Adrenal gland (tissue), 5 donors: Measurements from ENCODE around the gene SEZ6.

ENCODE experiments used
- POLR2A ChIP-seq, 2 donors: fragments of 450-650 bp; IDR thresholded peaks; one replicate each; pipeline ENCODE4 v1.6.1; 2017; ENCODE audit warnings: antibody characterized with exemption in 2 of 2, mild to moderate bottlenecking in 2 of 2, moderate library complexity in 1 of 2
- TF ChIP-seq, protein P1 (sequence below), 6 experiments: fragments of 450-650 bp in 4 of 6; fragments of 200-600 bp in 2 of 6; sonication (generic) in 1 of 6; IDR thresholded peaks; 1 replicate in 5 of 6; 2 replicates in 1 of 6; pipeline versions ENCODE4 v1.5.1 to v1.8.0; 2016 to 2021; ENCODE audit warnings: antibody characterized with exemption in 6 of 6, mild to moderate bottlenecking in 2 of 6, moderate library complexity in 1 of 6
- donor health status: DM: no; HTN: no; CAD: no.

DNA sequence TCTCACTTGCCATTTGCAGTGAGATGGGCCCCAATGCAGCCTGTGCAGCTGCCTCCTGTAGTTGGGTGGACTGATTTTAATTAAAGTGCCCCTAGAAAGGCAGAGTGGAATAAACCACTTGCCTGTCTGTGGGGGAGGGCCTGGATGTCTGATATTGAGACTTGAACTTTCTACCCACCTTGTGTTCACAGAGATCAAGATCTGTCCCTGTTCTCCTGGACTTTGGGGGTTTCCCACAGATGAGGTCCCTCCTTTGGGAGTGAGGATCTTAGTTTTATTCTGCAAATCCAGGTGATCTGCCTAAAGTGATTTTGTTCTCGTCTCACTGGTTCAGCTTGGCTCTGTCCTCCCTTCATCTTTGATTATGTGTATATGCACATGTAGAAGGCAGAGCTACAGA lies 95.3 kb downstream of the SEZ6 start:
- TF ChIP-seq, protein P1, sequence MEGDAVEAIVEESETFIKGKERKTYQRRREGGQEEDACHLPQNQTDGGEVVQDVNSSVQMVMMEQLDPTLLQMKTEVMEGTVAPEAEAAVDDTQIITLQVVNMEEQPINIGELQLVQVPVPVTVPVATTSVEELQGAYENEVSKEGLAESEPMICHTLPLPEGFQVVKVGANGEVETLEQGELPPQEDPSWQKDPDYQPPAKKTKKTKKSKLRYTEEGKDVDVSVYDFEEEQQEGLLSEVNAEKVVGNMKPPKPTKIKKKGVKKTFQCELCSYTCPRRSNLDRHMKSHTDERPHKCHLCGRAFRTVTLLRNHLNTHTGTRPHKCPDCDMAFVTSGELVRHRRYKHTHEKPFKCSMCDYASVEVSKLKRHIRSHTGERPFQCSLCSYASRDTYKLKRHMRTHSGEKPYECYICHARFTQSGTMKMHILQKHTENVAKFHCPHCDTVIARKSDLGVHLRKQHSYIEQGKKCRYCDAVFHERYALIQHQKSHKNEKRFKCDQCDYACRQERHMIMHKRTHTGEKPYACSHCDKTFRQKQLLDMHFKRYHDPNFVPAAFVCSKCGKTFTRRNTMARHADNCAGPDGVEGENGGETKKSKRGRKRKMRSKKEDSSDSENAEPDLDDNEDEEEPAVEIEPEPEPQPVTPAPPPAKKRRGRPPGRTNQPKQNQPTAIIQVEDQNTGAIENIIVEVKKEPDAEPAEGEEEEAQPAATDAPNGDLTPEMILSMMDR (IDR thresholded peaks at IDR 0.05) = no peak
- no peak for TF ChIP-seq POLR2A (IDR thresholded peaks at IDR 0.05)
